NCI-H1417 treated with DMSO at 0.1 percent for 48 hours (cell line): ENCODE results near the gene PACSIN1.

Source experiments
- DNase-seq: peaks from one replicate; lab custom pipeline; 2025; lab: John Stamatoyannopoulos, UW

The PACSIN1 gene

GRCh38 chr6:34465531-34466241 lies at the start of gene PACSIN1:
PACSIN1 (plus strand) TSS chr6:34466076; CDS start chr6:34526306, 60,230 bp downstream.
- peak; percentile 46 for DNase-seq

GRCh38 chr6:34416877-34417371 lies 49.0 kb upstream of the PACSIN1 start:
- DNase-seq = no peak

GRCh38 chr6:34418367-34418766 lies 47.5 kb upstream of the PACSIN1 start:
- DNase-seq = no peak

GRCh38 chr6:34423254-34423653 lies 42.6 kb upstream of the PACSIN1 start:
- DNase-seq = no peak

GRCh38 chr6:34424200-34425131 lies 41.4 kb upstream of the PACSIN1 start:
- no peak for DNase-seq

- DNase-seq = no peak
Measured at GRCh38 chr6:34425132-34425497, 40.8 kb upstream of the PACSIN1 start.

GRCh38 chr6:34425498-34426410 lies 40.1 kb upstream of the PACSIN1 start, which contains the start of gene RPS10:
RPS10 (minus strand) TSS chr6:34426069; CDS start chr6:34425221, 848 bp downstream.
- peak; percentile 67 for DNase-seq

- DNase-seq = no peak
Measured at GRCh38 chr6:34435916-34436315, 30.0 kb upstream of the PACSIN1 start.

GRCh38 chr6:34436803-34437643 lies 28.9 kb upstream of the PACSIN1 start:
- no peak for DNase-seq

GRCh38 chr6:34437644-34437970 lies 28.3 kb upstream of the PACSIN1 start:
- no peak for DNase-seq

- DNase-seq = no peak
Measured at GRCh38 chr6:34438705-34439104, 27.2 kb upstream of the PACSIN1 start.

GRCh38 chr6:34439442-34439841 lies 26.4 kb upstream of the PACSIN1 start:
- DNase-seq = no peak

- no peak for DNase-seq
Measured at GRCh38 chr6:34441526-34441925, 24.4 kb upstream of the PACSIN1 start.

- DNase-seq = no peak
Measured at GRCh38 chr6:34445313-34445860, 20.5 kb upstream of the PACSIN1 start.

GRCh38 chr6:34447386-34447785 lies 18.5 kb upstream of the PACSIN1 start:
- DNase-seq = no peak

- DNase-seq = no peak
Measured at GRCh38 chr6:34447910-34448309, 18.0 kb upstream of the PACSIN1 start.

- DNase-seq = no peak
Measured at GRCh38 chr6:34451192-34451591, 14.7 kb upstream of the PACSIN1 start.

GRCh38 chr6:34455831-34456230 lies 10.0 kb upstream of the PACSIN1 start:
- no peak for DNase-seq

- DNase-seq = no peak
Measured at GRCh38 chr6:34457382-34457741, 8.5 kb upstream of the PACSIN1 start.
